Measurements from ENCODE around the gene KSR2. TPM values are rescaled to one million over a fixed set of nuclear protein-coding genes. Genes with fewer than 3 reads are reported as not detected.

The KSR2 gene
- total RNA-seq, 1 donor from 2014 or later: 0.30 TPM

DNA sequence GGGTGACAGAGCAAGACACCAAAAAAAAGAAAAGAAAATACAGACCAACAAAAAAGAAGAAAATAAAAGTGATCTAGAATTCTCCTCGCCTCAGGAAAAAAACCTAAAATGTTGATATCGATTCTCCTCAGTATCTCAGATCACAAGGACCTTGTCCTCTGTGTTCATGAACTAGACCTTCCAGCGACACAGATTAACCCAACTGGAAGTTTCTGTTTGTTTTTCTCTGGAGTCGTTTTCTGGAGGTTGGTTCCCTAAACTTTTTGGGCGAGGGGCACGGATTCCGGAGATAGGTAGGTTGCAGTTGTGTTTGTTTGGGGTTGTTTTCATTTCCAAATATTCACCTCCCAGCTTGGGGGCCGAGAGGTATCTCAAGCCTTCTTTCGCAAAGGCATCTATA, 47.2 kb upstream of the KSR2 start:
- H3K4me2 ChIP-seq: peak overlapping the region; percentile 88
- peaks cover 7% of the 10 kb centered on the region for H3K36me3 Mint-ChIP-seq
- H3K4me1 Mint-ChIP-seq: peaks cover 31% of the 10 kb centered on the region
- DNase-seq (ENCODE audit: low spot score): no peak
- no peak overlapping the region for H3K9ac ChIP-seq
- peak overlapping the region; percentile 91 for H3K27ac Mint-ChIP-seq
- no peaks in the 10 kb centered on the region for H3K9me3 Mint-ChIP-seq
- H3K4me3 Mint-ChIP-seq: peak overlapping the region; percentile 91
- no peaks in the 10 kb centered on the region for H3K27me3 ChIP-seq
- H3K27me3 Mint-ChIP-seq (ENCODE audit: insufficient read depth, low read depth): peaks cover 4% of the 10 kb centered on the region
- H3K27ac ChIP-seq: no peak overlapping the region
- no peak overlapping the region for H2AFZ ChIP-seq (replicated peaks)
- H3K9me3 ChIP-seq (ENCODE audit: low read depth): no peaks in the 10 kb centered on the region
- H3K79me2 ChIP-seq (ENCODE audit: low read depth): peaks cover 24% of the 10 kb centered on the region
- H3K4me1 ChIP-seq: peaks cover 13% of the 10 kb centered on the region
- TF ChIP-seq, protein P1, sequence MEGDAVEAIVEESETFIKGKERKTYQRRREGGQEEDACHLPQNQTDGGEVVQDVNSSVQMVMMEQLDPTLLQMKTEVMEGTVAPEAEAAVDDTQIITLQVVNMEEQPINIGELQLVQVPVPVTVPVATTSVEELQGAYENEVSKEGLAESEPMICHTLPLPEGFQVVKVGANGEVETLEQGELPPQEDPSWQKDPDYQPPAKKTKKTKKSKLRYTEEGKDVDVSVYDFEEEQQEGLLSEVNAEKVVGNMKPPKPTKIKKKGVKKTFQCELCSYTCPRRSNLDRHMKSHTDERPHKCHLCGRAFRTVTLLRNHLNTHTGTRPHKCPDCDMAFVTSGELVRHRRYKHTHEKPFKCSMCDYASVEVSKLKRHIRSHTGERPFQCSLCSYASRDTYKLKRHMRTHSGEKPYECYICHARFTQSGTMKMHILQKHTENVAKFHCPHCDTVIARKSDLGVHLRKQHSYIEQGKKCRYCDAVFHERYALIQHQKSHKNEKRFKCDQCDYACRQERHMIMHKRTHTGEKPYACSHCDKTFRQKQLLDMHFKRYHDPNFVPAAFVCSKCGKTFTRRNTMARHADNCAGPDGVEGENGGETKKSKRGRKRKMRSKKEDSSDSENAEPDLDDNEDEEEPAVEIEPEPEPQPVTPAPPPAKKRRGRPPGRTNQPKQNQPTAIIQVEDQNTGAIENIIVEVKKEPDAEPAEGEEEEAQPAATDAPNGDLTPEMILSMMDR (IDR thresholded peaks at IDR 0.05): no peak
- no peak for TF ChIP-seq EZH2 (IDR thresholded peaks at IDR 0.05)
- TF ChIP-seq EZH2phosphoT487 (IDR thresholded peaks at IDR 0.05): no peak
- peak overlapping the region; percentile 70 for H3K4me3 ChIP-seq
- H4K20me1 ChIP-seq (ENCODE audit: low read depth): peaks cover 11% of the 10 kb centered on the region
- H3K36me3 ChIP-seq: no peaks in the 10 kb centered on the region
- no peaks in the 10 kb centered on the region for H3F3A ChIP-seq (ENCODE audit: low read depth)

DNA sequence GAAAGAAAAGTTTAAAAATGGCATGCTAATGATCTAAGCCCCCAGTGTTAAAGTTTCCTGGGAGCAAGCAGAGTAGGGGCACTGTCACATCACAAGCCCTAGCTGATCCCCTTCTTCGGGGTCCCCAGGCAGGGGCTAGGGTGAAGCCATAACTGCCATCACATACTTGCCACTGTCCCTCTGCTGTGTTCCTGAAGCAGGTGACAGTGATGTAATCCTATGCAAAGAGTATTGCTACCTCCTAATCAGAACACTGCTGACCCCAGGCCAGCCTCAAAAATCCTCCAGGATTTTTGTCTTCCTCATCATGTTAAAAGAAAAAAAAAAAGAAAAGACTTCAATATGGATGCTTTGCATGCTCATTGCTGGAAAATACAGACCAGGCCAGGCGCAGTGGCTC, 46.5 kb upstream of the KSR2 start:
- Mint-ChIP-seq H3K27me3 (ENCODE audit: insufficient read depth, low read depth) (peaks cover 4% of the 10 kb centered on the region), H3K9me3 (no peaks in the 10 kb centered on the region), H3K4me3 (peak overlapping the region; percentile 35)

DNA sequence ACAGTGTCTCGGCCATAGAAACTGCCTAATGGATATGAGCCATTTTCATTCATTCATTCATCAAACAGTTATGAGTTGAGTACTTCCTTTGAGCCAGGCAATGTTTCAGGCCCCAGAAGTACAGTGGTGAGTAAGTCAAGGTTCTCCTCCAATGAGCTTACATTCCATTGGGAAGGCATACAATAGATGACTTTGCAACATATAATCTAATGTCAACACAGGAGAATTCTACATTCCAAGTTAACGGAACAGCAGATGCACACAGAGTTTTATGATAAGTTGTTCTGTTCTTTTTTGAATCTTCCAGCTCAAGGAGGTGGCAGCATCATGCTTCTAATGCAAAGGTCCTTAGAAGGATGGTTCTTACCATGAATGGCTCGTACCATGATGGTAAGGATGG, 44.5 kb upstream of the KSR2 start:
- Histone ChIP-seq H3K9me3 (ENCODE audit: low read depth) (no peaks in the 10 kb centered on the region), H3K4me1 (peaks cover 13% of the 10 kb centered on the region), H3K36me3 (no peaks in the 10 kb centered on the region), H3K4me2 (no peak overlapping the region), H3K9ac (no peak overlapping the region), H3F3A (ENCODE audit: low read depth) (no peaks in the 10 kb centered on the region), H3K27ac (no peak overlapping the region), H2AFZ (replicated peaks) (no peak overlapping the region), H4K20me1 (ENCODE audit: low read depth) (peaks cover 10% of the 10 kb centered on the region), H3K4me3 (no peak overlapping the region), H3K79me2 (ENCODE audit: low read depth) (peaks cover 16% of the 10 kb centered on the region), H3K27me3 (no peaks in the 10 kb centered on the region)
- Mint-ChIP-seq H3K9me3 (peaks cover 3% of the 10 kb centered on the region), H3K36me3 (no peaks in the 10 kb centered on the region), H3K27ac (no peak overlapping the region), H3K27me3 (ENCODE audit: insufficient read depth, low read depth) (peaks cover 4% of the 10 kb centered on the region), H3K4me3 (no peak overlapping the region), H3K4me1 (peaks cover 31% of the 10 kb centered on the region)
- DNase-seq (ENCODE audit: low spot score): no peak
- no peak for TF ChIP-seq EZH2 (IDR thresholded peaks at IDR 0.05)

More for the DNA sequence above, 46.5 kb upstream of the KSR2 start:
- no peaks in the 10 kb centered on the region for H3K27me3 ChIP-seq
- no peaks in the 10 kb centered on the region for H3K36me3 ChIP-seq
- H3K27ac ChIP-seq: no peak overlapping the region
- no peak overlapping the region for H3K4me3 ChIP-seq
- no peak for DNase-seq (ENCODE audit: low spot score)
- H3K27ac Mint-ChIP-seq: no peak overlapping the region
- H3K4me1 ChIP-seq: peaks cover 13% of the 10 kb centered on the region
- H3K9me3 ChIP-seq (ENCODE audit: low read depth): no peaks in the 10 kb centered on the region
- peaks cover 31% of the 10 kb centered on the region for H3K4me1 Mint-ChIP-seq
- no peak overlapping the region for H3K4me2 ChIP-seq
- no peak overlapping the region for H2AFZ ChIP-seq (replicated peaks)
- TF ChIP-seq EZH2phosphoT487 (IDR thresholded peaks at IDR 0.05): no peak
- no peak for TF ChIP-seq EZH2 (IDR thresholded peaks at IDR 0.05)
- TF ChIP-seq, protein P1 (IDR thresholded peaks at IDR 0.05): no peak
- no peaks in the 10 kb centered on the region for H3F3A ChIP-seq (ENCODE audit: low read depth)
- H4K20me1 ChIP-seq (ENCODE audit: low read depth): peaks cover 11% of the 10 kb centered on the region
- peaks cover 7% of the 10 kb centered on the region for H3K36me3 Mint-ChIP-seq
- no peak overlapping the region for H3K9ac ChIP-seq
- peaks cover 24% of the 10 kb centered on the region for H3K79me2 ChIP-seq (ENCODE audit: low read depth)

DNA sequence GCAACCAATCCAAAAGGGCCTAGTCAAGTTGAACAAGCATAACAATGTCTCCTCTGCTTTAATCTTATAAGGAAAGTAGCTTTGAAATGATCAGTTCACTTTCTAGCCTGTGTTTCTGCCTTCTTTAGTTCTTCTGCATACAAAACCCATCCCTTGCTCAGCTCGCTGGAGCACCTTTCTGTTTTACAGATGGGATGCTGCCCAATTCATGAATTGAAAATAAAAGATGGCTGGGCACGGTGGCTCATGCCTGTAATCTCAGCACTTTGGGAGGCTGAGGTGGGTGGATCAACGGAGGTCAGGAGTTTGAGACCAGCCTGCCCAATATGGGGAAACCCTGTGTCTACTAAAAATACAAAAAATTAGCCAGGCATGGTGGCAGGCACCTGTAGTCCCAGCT, 43.2 kb upstream of the KSR2 start:
- H3K79me2 ChIP-seq (ENCODE audit: low read depth): peaks cover 3% of the 10 kb centered on the region
- H2AFZ ChIP-seq (replicated peaks): no peak overlapping the region
- H3K36me3 ChIP-seq: no peaks in the 10 kb centered on the region
- H3F3A ChIP-seq (ENCODE audit: low read depth): no peaks in the 10 kb centered on the region
- no peaks in the 10 kb centered on the region for H3K9me3 ChIP-seq (ENCODE audit: low read depth)
- no peak overlapping the region for H3K27ac ChIP-seq
- H3K4me1 ChIP-seq: peaks cover 3% of the 10 kb centered on the region
- DNase-seq (ENCODE audit: low spot score): no peak
- H3K9ac ChIP-seq: no peak overlapping the region
- Mint-ChIP-seq H3K4me1 (peaks cover 22% of the 10 kb centered on the region), H3K27me3 (ENCODE audit: insufficient read depth, low read depth) (peaks cover 4% of the 10 kb centered on the region), H3K9me3 (peaks cover 3% of the 10 kb centered on the region), H3K4me3 (no peak overlapping the region), H3K36me3 (no peaks in the 10 kb centered on the region), H3K27ac (no peak overlapping the region)
- no peak overlapping the region for H3K4me3 ChIP-seq
- no peaks in the 10 kb centered on the region for H3K27me3 ChIP-seq
- no peak overlapping the region for H3K4me2 ChIP-seq
- no peak for TF ChIP-seq EZH2 (IDR thresholded peaks at IDR 0.05)
- TF ChIP-seq, protein P1 (IDR thresholded peaks at IDR 0.05): no peak
- TF ChIP-seq EZH2phosphoT487 (IDR thresholded peaks at IDR 0.05): no peak
- H4K20me1 ChIP-seq (ENCODE audit: low read depth): no peaks in the 10 kb centered on the region
